Muscle of arm (tissue), 12 donors: ENCODE data around the gene CDK5RAP3. TPM values are rescaled to one million over a fixed set of nuclear protein-coding genes. Genes with fewer than 3 reads are reported as not detected.
"Not testable (repeated sequence)": the region's sequence is repeated elsewhere in the genome, so short reads cannot be mapped to it uniquely, and the experiment has no call there.

ENCODE experiments used
- DNase-seq: peaks from one replicate; pipeline ENCODE4 v3.0.0-alpha.2; 2013
- polyA plus RNA-seq, 12 donors: library from polyadenylated mRNA; unstranded; fragments of 120-200 nt; gene quantifications; one replicate each; pipeline ENCODE4 v1.2.1, GENCODE V29; 2013; ENCODE audit not compliant: insufficient read length in 12 of 12

CDK5RAP3 gene
- polyA plus RNA-seq, 12 donors: 66.0 to 120 (median 74.3) TPM; not detected in 1

DNA sequence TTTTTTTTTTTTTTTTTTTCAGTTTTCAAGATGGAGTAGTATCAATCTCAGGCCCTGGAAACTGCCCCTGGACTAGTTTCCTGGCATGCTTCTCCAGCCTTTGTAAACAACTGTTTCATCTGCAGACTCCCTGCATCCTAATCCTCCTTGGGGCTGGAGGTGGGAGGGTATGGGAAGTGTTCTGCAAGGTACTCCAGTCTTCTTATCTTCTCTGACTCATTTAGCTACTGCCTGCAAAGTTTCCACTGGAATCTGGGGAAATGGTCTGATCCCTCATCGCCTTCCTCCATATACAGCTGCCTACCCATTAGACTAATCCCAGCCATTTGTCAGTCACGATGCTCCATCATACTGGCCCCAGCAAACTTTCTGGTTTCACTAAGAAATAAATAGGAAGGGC lies 45.2 kb downstream of the CDK5RAP3 start:
- DNase-seq: no peak

DNA sequence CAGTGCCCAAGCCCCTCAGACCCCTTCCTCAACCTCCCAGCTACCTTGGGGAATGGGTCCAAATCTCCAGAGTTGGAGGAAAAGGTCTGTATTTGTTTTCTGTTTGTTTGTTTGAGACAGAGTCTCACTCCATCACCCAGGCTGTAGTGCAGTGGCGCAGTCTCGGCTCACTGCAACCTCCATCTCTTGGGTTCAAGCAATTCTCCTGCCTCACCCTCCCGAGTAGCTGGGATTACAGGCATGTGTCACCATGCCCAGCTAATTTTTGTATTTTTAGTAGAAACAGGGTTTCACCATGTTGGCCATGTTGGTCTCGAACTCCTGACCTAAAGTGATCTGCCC lies 46.9 kb downstream of the CDK5RAP3 start:
- not testable (repeated sequence) for DNase-seq

DNA sequence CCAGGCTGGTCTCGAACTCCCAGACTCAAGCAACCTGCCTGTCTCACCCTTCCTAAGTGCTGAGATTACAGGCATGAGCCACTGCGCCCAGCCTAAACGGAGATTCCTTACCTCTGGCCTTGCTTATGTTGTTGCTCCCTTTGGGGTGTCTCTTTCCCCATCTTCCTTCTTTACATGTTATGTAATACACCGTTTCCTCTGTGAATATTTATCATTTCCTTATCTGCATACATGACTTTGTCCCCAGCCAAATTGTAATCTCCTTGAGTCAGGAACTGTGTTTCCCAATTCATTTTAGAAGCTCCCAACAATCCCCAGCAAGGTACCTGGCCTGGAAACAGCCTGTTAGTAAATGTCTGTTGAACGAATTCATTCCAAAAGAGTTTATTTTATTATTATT lies 51.0 kb downstream of the CDK5RAP3 start:
- no peak for DNase-seq

- no peak for DNase-seq
Measured at GRCh38 chr17:48022901-48023300, 52.0 kb downstream of the CDK5RAP3 start.

DNA sequence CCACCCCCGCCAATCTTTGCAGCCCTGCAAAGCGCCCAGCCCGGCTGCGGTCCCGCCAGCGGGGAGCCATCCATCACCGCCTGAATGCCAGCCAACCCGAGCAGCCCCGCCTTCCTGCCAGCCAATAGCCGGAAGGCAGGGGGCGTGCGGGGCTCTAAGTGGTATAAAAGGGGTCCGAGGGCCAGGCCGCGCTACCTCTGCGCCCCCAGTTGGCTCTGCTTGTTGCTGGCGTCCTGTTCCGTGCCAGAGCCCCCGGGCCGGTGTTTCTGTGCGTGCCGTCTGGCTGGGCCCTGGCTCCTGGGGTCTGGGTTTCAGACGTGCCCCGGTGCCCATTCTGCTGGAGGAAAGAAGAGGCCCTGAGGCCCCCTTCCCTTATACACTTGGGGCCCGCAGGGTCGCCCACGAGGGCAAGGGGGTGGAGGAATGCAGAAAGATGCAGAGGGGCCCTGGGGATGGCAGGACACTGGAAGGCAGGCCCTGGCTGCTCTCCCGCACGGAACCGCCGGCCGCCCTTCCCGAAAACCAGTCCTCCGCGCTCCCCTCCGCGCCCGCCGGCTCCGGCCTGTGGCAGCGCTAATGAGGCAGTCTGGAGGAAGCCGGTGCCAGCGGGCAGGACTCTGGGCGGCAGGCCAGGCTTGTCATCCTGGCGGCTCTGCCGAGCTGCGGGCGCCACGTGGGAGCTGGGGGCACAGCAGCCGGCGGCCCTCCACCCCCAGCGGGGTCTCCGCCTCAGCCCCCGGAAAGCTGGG lies 52.7 kb downstream of the CDK5RAP3 start:
- peak; percentile 59 for DNase-seq

DNA sequence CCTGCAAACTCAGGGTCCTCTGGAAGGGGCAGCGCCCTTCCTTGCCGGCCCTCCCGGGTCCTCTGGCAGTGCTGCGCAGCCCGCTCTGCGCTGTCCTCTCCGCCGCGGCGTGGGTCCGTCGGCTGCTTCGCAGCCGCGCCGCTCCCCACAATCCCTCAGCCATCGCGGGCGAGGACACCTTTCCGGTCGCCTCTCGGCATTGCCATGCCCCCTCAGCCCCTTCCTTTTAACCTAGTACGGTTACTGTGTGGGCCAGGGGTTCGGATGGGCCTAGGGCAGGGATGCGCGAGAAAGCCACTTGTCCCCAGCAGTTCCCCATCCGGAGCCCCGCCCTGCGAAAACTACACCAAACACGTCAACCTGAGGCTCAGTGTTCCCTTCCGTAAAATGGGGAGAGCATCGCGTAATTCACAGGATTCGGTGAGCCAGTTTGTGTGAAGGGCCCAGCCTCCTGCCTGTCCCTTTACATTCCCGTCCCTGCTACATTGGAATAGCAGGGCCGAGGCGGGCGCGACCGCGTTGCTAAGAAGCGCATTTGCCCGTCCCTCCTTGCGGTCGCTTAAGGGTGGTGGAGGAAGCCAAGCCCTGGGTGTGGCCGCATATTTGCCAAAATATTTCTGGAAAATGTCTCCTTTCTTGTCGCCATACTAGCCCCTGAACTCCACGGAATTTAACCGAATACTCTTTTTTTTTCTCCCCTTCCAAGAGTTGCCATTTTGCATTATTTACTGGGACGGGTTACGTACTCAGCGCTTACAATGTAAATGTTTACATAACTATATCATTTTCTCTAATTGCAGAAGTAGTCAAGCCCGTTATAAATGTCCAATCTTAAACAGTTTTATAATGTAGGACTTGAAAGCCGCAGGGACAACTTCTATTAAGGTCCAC lies 53.5 kb downstream of the CDK5RAP3 start:
- no peak for DNase-seq

- DNase-seq: peak; percentile 95
Measured at GRCh38 chr17:48025040-48025903, 54.4 kb downstream of the CDK5RAP3 start.

- no peak for DNase-seq
Measured at GRCh38 chr17:48025904-48026501, 55.1 kb downstream of the CDK5RAP3 start.

GRCh38 chr17:48026502-48027321 lies 55.8 kb downstream of the CDK5RAP3 start:
- DNase-seq: peak; percentile 91

DNA sequence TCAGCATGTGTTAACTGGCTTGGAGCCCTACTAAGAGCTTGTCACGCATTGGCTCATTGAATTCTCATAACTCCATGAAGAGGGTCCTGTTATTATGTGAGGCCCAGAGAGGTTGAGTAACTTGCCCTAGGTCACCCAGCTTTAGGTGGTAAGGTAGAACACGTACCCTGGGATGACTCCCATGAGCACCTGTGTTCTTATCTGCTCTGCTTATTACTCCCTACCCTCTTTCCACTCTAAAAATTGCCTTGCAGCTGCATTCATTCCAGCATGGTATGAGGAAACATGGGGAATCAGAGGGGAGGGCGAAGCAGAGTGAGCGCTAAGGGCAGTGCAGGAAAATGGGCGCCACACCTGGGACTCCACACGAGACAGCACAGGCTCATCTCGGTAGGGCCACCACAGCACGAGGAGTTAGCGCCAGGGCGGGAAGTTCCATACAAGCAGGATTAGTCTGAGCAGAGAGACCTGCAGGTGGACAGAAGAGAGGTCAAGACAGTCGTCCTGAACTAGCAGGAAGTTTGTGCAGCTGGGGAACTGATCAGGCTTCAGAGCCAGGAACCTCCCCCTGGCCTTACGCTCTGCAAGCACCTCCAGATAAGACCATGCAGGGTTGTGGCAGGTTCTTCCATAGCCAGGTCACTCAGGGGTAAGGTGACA lies 56.5 kb downstream of the CDK5RAP3 start:
- no peak for DNase-seq

GRCh38 chr17:48028736-48029135 lies 57.8 kb downstream of the CDK5RAP3 start:
- no peak for DNase-seq

DNA sequence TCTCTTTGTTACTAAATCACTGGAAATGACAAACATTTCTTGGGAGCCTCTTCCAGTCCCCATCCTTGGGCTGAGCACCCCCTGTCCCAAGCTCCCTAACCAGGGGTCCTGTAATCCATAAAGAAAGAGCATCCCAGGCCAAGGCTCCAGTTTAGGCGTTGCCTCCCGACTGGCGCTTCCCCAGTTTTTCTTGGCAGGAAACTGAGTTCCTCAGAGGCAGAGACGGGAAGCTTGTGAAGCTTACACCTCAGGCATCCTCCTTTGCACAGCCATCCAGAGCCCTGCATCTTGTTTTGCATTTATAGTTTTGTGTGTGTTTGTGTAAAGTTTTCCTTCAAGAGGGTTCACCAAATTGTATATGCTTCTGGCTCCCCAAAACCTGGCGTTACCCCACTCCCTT lies 59.6 kb downstream of the CDK5RAP3 start:
- peak; percentile 61 for DNase-seq

Other genes with a start within 250 kb of the CDK5RAP3 start
- under 1 TPM in 9 of 12 donors, not detected in 3; 0.07 to 0.40 (median 0.15) TPM for gene TBX21, start 237.9 kb upstream of the CDK5RAP3 start, polyA plus RNA-seq
- gene OSBPL7, start 149.3 kb upstream of the CDK5RAP3 start, polyA plus RNA-seq: 10 to 100 TPM in 8 of 12 donors, 1 to 10 TPM in 3, not detected in 1; 6.9 to 18.8 (median 13.6) TPM
- gene MRPL10, start 139.6 kb upstream of the CDK5RAP3 start, polyA plus RNA-seq: 10 to 100 TPM in 11 of 12 donors, not detected in 1; 38.6 to 66.4 (median 51.1) TPM
- 1 to 10 TPM in 5 of 12 donors, under 1 TPM in 5, not detected in 2; 0.57 to 1.8 (median 1.0) TPM for gene LRRC46, start 139.4 kb upstream of the CDK5RAP3 start, polyA plus RNA-seq
- 10 to 100 TPM in 11 of 12 donors, not detected in 1; 15.6 to 45.1 (median 23.2) TPM for gene SCRN2, start 129.8 kb upstream of the CDK5RAP3 start, polyA plus RNA-seq
- gene SP6, start 120.0 kb upstream of the CDK5RAP3 start, polyA plus RNA-seq: 1 to 10 TPM in 7 of 12 donors, under 1 TPM in 4, not detected in 1; 0.61 to 8.9 (median 1.5) TPM
- 10 to 100 TPM in 11 of 12 donors, not detected in 1; 12.8 to 39.2 (median 15.4) TPM for gene SP2, start 74.9 kb upstream of the CDK5RAP3 start, polyA plus RNA-seq
- 10 to 100 TPM in 7 of 12 donors, 1 to 10 TPM in 4, not detected in 1; 7.4 to 29.2 (median 10.7) TPM for gene PNPO, start 29.5 kb upstream of the CDK5RAP3 start, polyA plus RNA-seq
- gene PRR15L, start 13.2 kb upstream of the CDK5RAP3 start, polyA plus RNA-seq: 10 to 100 TPM in 1 of 12 donors, 1 to 10 TPM in 1, under 1 TPM in 5, not detected in 5; 0.12 to 36.5 (median 0.64) TPM
- gene COPZ2, start 66.7 kb downstream of the CDK5RAP3 start, polyA plus RNA-seq: 10 to 100 TPM in 11 of 12 donors, not detected in 1; 36.1 to 70.2 (median 42.4) TPM
- 100 to 1,000 TPM; 146 to 376 (median 279) TPM for gene NFE2L1, start 77.2 kb downstream of the CDK5RAP3 start, polyA plus RNA-seq
- 100 to 1,000 TPM in 4 of 12 donors, 10 to 100 TPM in 7, not detected in 1; 76.0 to 134 (median 85.3) TPM for gene CBX1, start 130.4 kb downstream of the CDK5RAP3 start, polyA plus RNA-seq
- gene SNX11, start 136.7 kb downstream of the CDK5RAP3 start, polyA plus RNA-seq: 10 to 100 TPM in 7 of 12 donors, 1 to 10 TPM in 4, not detected in 1; 7.7 to 14.4 (median 10.2) TPM